Measurements from ENCODE around the gene DYNAP.

DYNAP gene, protein sequence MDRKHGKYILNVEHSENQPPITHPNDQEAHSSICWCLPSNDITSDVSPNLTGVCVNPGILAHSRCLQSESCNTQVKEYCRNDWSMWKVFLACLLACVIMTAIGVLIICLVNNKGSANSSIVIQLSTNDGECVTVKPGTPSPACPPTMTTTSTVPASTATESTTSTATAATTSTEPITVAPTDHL

DNA sequence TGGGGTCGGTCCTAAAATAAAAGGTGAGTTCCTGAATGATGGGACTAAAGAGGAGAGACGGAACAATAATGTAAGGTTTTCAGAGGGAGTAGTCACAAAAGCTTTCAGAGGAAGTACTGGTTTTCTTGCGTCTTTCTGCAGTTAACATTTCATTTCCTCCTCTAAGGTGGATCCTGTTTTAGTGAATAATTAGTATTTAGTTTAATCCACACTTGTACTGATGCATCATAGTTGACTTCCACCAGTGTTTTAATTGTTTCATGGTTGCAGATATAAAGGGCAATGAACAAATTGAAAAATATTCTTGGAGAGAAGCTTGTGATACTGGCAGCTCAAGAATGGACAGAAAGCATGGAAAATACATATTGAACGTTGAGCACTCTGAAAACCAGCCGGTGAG lies at the start of gene DYNAP:
Gene DYNAP, plus strand, starts transcription at position 301 of the 400 bp plus-strand sequence. Its CDS starts 38 bp downstream, at position 339.
- DNase-seq: no peak

DNA sequence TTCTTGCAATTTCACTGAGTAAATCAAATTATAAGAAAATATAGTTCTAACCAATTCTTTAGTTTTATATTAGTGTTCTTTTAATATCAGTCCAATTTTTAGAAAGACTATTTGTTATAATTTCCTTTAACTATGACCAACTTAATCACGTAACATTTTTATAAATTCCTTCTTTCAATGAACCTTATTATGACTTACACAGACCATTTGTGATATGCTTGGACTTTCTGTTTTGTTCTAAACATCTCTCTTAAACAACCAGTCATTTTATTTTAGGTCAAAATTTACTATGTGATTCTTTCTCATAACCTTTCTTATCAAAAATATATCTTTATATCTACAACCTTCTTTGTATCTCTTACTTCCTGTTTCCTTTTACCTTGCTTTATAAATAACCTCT lies 39.5 kb upstream of the DYNAP start:
- DNase-seq: no peak

DNA sequence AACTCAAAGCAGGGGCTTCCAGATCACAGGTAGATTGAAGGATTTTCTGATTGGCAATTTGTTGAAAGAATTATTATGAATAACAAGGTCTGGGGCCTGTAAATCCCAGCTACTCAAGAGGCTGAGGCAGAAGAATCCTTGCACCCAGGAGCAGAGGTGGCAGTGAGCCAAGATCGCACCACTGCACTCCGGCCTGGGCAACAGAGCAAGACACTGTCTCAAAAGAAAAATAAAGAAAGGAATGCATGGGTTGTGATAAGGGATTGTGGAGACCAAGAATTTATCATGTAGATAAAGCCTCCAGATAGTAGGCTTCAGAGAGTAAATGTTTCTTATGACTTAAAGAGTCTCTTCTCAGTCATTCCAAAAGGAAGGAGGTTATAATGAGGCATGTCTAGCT lies 35.8 kb upstream of the DYNAP start:
- DNase-seq: no peak

DNA sequence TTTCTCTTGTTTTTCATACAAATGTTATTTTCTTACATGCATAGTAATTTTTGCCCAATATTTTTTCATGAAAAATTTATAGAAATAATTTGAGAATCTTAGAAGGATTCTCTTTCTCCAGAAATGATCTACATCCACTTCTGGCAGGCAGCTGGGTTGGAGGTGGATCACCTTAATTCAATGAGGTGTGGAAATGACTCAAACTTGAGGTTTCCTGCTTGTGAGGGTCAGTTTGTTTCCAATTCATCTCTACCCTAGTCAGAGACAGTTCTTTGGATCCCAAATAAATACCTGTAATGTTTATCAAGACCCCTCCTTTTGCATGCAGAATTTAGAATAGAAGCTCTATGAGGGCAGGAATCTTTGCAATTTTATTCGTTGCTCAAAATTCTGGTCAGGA lies 35.0 kb upstream of the DYNAP start:
- no peak for DNase-seq

DNA sequence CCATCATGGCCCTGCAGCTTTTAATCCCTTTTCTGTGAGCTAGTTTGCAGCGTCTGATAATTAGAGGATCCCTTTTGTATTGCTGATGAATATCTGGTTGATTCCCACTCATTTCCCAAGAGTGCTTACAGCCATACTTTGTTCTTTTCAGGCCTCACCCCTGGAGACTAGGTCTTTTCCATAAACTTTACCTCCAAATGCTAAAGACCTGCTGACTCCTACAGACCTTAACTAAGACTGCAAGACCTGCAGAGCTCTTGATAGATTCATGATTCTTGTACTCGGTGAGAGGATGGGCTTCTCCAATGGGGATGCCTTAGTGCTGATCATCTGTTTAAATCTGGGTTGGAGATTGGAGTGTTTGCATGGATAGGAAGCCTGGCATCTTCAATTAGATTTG lies 33.1 kb upstream of the DYNAP start:
- no peak for DNase-seq

DNA sequence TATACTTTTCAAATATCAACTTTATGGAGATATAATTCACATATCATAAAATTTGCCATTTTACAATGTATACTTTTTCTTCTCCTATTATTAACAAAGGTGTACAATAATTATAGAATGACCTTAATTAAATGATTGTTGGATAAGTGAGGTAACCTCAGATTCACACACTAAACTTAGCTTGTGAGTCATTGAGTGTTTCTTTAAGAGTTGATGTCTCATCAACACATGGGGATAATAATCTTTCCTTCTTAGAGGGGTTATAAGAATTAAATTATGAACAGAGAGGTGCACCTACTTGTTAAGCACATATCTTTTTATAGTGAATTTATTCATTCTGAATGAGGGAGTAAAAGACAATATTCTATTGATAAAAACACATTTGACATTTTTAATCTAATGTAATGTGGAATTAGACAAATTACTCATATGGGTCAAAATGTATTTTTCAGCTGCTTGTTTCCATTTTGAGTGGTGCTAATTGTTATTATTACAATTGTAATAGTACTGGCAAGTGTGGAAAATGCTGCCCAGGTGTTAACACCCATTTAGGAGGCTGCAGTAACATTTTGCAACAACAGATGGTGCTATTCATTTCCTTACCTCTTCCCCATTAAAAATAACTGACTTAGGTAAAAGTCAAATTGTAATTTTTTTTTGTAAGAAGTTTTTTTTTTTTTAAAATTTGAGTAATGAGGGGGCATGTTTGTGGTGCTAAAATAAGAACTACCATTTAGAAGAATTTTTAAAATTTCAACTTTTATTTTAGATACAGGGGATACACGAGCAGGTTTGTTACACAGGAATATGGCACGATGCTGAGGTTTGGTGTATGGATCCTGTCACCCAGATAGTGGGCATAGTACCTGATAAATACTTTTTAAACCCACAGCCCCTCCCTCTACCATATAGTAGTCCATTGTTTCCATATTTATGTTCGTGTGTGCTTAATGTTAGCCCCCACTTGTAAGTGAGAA lies 32.1 kb upstream of the DYNAP start:
- no peak for DNase-seq

DNA sequence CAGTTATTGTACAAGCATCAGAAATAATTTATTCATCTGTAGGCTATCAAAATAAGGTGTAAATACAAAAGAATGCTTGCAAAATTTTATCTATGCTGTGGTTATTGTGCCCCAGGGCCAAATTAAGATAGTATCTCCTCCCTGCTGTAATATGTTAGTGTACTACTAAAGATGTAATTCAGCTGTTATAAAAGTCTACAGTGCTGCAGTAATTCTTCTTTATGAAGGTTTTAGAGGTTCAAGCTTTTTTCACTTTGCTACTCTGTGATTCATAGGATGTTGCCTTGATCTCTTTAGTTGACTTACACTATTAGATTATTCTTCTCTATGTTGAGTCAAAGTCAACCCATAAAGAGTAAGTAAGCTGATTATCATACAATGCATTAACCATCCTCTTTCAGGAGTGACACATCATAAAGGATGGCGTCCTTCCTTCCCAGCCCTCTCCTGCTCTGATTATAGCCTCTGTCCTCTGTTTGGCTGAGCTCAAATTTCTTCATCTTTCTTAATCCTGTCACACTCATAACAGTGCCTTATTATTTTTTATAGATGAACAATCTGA lies 29.3 kb upstream of the DYNAP start:
- DNase-seq: no peak

DNA sequence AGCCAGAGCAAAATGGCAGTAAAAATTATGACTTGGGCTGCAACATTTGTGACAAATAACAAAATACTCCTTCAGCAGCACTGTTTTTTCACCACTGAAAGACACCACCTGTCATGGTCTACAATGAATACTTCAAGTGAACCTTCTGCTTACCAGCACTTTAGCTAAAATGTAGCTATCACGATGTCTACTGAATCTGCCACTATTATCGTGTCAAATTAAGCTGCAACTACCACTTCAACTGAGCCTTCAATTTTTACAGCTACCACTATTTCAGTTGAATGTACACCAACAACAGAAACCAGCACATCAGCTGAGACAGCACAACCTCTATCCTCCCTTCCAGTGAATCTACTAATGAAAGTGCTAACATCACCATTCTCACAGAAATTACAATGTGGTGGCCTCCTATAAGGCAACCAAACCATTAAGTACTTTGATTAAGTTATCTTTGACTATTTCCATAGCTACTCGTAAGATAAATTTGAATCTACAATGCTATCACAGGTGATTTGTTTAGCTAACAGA lies 10.8 kb upstream of the DYNAP start:
- no peak for DNase-seq

DNA sequence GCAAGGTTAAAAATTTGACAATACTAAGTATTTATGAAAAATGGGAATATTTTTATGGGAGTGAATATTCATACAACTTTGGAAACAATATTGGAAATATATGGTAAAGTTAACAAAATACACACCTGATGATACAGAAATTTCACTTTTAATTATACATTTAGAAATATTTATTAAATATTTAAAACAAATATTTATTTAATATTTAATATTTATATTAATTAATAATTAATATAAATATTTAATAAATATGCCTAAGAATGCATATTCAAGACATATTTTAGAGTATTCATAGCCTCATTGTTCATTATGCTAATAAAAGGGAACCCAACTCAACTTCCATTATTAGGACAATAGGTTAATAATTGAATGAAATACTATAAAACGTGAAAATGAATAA lies 7.0 kb upstream of the DYNAP start:
- no peak for DNase-seq

DNA sequence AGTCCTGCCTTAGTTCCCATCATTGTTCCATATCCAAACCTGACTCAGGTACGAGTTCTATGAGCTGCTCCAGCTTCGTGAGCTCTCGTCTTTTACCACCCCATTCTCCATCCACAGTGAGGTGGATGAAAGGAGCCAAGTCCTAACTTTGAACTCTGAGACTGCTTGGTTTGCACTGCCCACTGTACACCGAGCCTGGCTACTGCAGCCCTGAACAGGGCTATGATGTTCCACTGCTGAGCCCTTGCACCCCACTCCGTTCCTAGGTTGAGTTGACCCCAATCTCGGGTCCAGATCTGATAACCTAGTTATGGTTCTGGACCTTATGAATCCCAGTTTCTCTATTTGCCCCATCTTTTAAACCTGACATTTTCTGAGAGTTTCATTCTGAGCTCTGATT lies 5.3 kb upstream of the DYNAP start:
- DNase-seq: no peak

DNA sequence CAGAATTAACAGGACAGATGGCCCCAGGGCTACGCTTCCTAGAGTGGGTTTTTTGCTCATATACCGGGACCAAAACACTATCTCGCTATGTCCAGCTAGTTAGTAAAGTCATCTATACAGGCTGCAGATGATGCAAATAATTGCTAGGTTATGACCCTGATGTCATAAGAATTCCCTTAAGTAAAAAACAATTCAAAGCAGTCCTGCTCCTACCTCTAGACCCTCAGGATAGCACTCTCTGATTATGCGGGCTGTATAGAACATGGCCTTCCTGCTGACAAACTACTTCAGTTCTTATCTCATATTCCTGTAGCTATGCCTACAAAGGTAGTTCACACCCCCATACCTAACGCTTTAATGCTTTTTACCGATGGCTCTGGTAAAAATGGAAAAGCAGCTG lies 13.2 kb downstream of the DYNAP start:
- no peak for DNase-seq

DNA sequence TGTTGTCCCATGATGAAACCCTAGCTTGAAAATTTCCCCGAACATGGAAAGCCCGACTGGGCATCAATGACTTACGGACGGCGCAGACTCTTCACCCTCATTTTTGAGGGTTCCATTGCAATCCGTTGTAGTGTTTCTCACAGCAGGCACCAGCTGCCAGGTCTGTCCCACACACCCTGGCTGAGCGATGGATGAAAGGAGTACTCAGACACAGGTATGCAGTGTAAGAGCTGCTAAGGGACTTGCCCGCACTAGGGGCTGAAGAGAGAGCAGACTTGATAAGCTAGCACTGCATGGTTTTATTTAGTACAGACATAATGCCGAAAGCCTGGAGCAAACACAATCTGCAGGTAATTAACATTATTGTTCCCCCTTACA lies 15.8 kb downstream of the DYNAP start:
- DNase-seq: no peak

DNA sequence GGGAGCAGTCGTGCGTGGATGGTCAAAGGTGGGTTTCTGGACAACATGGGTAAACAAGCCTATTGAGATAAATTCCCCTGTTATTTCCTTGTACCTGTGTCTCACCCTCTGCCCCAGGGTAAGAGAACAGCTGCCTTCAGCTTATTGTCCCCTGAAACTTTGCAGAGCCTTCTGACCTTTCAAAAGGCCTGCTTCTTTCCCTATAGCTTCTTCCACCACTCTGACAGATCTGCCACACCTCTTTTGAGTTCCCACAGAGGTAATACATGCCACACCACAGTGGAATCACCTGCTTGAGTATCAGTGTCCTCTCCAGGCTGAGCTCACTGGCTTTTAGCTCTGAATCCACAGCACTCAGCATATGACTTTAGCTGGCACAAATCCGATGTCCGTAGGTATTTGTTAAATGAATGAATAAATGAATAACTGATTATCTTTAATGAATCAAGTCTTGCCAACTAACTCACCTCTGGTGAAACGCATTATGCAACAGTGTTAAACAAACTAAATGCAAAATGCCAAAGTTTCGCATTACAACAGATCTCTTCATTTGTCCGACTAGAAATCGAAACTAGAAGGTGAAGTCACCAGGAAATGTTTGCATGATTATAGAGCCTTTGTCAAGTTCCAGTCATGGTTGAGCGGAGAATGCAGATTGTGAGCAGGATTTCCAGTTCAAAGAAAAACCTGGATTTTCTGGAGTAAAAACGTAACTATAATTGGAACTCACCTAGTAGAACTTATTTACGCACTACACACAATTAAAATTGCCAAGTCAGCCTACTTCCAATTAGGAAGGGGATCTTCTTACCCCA lies 16.4 kb downstream of the DYNAP start:
- no peak for DNase-seq

DNA sequence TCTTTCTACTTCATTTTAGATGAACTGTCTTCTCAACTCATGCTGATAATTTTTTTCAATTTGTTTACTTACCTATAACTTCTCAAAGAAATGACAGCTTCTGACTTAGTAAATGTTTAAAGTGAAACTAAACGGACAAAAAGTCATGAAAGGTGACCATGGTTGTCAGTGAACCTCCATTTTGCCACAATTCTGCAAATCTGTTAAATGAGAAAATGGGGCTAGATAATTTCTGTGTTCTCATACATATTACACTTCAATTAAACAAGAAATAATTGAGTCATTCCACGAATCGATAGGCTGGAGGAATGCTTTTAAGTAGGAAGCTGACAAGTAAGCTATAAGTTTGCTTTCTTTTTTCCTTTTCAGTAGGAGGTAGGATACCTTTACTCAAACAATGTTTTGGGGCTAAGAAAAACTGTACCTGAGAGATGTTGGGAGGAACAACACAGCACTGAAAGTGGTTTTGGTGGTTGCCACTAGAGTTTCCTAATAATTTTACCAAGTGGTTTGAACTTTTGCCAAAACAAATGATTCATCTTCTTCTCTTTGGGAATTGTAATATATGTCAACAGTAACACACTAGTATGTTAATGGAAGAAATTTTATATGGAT lies 17.1 kb downstream of the DYNAP start:
- DNase-seq: no peak

DNA sequence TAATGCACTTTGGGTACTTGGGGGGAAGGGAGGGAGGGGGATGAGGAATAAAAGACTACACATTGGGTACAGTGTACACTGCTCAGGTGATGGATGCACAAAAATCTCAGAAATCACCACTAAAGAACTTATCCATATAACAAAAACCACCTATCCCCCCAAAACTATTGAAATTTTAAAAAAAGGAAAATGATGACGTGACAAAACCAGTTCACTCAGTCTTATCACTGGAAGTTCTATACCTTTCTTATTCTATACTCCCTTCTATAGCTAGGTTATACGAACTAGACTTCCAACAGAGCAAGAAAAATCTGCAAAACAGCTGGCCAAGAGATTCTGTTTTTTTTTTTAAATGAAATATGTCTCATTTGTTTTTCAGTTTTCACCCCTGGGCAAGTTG lies 20.8 kb downstream of the DYNAP start:
- DNase-seq: no peak

DNA sequence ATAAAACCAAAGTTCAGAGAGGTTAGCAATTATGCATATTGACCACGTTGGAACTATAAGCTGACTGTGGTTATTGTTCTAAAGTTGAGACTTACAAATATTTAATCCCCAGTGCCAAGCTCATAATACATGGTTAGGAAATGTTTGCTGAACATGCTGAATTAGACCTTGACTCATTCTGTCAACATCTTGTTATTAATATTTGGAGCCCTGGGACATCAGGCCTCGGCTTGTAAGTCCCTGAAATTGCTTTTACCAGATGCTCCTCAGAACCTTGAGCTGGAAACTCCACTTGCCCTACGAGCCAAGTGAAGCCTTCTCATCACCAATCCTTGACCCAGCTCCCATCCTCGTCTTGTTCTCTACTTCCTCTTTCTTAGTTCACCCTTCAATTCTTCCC lies 21.2 kb downstream of the DYNAP start:
- DNase-seq: no peak

DNA sequence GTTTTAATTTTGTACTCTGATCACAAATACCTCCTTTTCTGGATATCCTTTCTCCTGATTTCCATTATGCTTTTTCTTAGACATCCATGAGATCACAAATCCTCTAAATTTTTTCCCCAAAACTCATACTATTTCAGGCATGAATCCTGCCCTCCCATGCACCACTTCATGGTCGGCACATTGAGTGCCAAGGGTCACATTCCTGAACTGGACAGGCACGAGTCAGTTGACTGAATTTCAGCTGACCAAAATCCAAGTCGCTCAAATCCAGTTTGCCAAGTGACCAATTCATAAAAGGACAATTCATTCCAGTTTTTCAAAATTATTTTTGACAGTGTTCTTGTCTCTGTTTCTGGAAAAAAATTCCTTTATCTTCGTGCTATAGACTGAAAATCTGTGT lies 22.1 kb downstream of the DYNAP start:
- no peak for DNase-seq

DNA sequence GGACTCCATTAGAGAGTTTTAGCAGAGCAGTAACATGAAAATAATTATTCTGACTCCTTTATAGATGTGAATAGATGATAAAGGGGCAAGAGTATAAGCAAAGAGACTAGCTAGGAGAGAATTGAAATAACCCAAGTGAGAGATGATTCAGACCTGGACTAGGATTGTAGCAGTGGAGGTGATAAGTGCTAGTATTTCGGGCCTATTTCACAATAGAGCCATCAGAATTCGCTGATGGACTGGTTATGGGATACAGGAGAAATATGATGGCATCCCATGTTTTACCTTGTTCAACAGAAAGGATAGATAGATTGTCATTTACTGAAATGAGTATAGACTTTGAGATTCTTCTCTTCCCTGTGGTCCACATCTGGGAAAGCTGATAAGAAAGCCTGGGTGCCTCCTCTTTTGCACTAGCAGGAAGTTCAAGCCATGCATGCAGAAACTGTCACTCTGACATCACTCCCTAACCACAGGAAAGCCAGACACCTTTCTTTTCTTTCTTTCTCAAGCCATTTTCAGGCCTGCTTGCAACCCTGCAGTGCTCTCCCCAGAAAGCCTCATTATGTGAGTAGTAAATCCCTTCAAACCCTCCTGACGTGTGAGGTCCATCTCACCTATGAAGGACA lies 25.3 kb downstream of the DYNAP start:
- DNase-seq: no peak

DNA sequence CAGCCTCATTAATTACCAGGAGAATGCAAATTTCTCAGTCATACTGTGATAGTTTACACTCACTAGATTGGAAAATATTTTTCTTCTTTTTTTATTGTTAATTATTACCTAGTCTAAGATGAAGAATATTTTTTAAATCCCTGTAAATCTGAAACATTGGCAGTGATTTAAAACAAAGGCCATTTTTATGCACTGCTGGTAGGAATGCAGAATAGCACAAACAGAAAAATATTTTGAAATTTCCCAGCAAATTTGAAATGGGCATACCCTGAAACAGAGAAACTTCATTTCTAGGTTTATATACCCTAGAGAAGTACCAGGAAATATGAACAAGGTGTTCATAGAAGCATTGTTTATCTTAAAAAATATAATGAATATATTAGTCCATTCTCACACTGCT lies 31.0 kb downstream of the DYNAP start:
- DNase-seq: no peak

DNA sequence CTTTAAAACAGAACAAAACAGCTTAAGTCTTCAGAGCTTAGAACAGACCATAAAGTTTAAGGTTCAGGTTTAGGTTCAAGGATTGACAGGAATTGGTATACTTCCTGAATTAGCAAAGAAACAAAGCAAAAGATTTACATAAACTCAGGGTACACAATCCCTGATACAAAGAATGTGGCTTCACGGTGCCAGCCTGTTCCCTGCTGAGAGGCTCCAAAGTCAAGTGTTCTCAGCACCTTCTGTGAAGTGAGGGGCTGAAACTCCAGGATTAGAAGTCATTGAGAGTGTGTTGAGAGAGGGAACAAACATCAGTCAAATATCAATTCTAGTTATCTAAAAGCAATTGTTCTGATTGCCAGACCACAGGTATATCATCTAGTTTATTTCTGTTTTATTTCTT lies 35.7 kb downstream of the DYNAP start:
- DNase-seq: no peak

DNA sequence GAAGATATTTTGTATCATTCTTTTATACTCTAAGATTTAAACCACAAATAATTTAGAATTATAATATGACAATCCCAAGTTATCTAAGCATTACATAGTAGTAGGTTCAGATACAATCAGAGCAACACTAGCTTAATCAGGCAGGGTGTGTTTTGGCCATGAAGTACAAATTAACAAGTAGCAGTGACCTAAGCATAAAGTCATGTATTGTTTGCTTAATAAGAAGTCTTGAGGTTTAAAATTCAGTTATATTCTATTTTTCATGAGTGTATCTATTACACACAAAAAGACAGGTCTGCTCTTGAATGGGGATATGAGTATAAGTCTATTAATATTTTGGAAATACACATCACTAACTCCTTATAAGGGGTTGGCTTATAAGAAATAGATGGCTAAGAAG lies 39.9 kb downstream of the DYNAP start:
- no peak for DNase-seq

DNA sequence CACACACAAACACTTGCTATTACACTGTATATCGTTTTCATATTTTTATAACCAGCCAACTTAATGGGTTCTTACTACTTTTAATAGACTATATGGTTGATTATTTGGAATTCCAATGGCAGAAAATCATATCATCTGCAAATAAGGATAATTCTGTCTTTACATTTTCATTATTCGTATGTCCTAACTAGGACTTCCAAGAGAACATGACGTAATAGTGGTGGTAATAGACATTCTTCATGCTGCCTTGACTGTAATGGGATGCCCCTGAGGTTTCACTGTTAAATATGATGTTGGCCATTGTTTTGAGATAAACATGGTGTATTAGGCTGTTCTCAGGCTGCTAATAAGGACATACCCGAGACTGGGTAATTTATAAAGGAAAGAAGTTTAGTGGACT lies 45.2 kb downstream of the DYNAP start:
- DNase-seq: no peak
